ENCODE data around the gene RYR1.
"Not testable (repeated sequence)": the region's sequence is repeated elsewhere in the genome, so short reads cannot be mapped to it uniquely, and the experiment has no call there.

Gene RYR1

DNA sequence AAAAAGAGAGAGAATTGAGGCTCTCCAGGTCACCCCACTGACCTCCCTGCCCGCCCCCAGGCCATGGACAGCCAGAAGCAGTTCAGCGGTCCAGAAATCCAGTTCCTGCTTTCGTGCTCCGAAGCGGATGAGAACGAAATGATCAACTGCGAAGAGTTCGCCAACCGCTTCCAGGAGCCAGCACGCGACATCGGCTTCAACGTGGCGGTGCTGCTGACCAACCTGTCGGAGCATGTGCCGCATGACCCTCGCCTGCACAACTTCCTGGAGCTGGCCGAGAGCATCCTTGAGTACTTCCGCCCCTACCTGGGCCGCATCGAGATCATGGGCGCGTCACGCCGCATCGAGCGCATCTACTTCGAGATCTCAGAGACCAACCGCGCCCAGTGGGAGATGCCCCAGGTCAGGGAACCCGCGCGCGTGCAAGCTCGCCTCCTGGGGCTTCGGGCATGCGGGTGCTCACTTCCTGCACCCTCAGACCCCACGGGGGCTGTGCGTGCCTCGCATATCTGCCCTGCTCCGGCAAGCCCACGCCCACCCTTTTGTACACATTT is 127.6 kb downstream of the RYR1 start:
- DNase-seq (ENCODE audit: low read depth in 2 of 2): no peak

GRCh38 chr19:38561658-38562057 is 128.2 kb downstream of the RYR1 start:
- no peak for DNase-seq (ENCODE audit: low read depth in 2 of 2)

DNA sequence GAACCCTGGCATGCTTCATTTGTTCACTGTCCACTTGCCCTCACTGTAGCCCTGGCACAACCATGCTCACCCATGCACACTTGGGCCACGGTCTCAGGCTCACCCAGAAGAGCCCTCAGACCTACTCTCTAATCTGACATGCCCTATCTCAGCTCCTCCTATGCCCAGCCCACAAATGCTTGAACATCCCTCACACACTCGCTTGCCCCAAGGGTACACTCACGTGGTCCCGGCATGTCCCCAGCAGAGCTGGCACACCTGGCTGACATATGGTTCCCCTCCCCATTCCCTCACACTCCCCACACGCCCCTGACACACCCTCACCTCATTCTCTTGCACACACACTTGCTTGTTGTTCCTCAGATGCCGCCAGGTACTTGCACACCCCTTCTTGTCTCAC is 128.6 kb downstream of the RYR1 start:
- no peak for DNase-seq (ENCODE audit: low read depth in 2 of 2)

- no peak for DNase-seq (ENCODE audit: low read depth in 2 of 2)
These were observed 130.0 kb downstream of the RYR1 start for GRCh38 chr19:38563475-38563874.

- no peak for DNase-seq (ENCODE audit: low read depth in 2 of 2)
These were observed 131.6 kb downstream of the RYR1 start for GRCh38 chr19:38564981-38565690.

DNA sequence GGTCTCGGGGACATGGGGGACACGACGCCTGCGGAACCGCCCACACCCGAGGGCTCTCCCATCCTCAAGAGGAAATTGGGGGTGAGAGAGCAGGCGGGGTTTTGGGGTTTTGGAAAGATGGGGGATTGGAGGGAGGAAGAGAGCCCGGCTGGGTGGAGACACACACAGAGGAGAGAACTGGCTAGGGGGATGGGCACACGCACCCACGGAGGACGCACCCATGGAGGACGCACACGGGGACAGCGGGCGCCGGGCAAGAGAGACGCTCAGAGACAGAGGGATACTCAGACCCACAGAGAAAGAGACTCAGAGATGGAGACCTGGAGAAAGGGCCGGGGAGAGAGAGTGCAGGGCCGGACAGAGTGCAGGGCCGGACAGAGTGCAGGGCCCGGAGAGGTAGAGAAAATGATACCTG is 132.2 kb downstream of the RYR1 start:
- no peak for DNase-seq (ENCODE audit: low read depth in 2 of 2)

- no peak for DNase-seq (ENCODE audit: low read depth in 2 of 2)
These were observed 136.0 kb downstream of the RYR1 start for GRCh38 chr19:38569368-38569983.

GRCh38 chr19:38571682-38572081 is 138.2 kb downstream of the RYR1 start:
- no peak for DNase-seq (ENCODE audit: low read depth in 2 of 2)

- no peak for DNase-seq (ENCODE audit: low read depth in 2 of 2)
These were observed 144.3 kb downstream of the RYR1 start for GRCh38 chr19:38577826-38578225.

- DNase-seq (ENCODE audit: low read depth in 2 of 2): not testable (repeated sequence)
These were observed 145.8 kb downstream of the RYR1 start for GRCh38 chr19:38579304-38579703.

GRCh38 chr19:38580080-38580479 is 146.6 kb downstream of the RYR1 start:
- no peak for DNase-seq (ENCODE audit: low read depth in 2 of 2)

DNA sequence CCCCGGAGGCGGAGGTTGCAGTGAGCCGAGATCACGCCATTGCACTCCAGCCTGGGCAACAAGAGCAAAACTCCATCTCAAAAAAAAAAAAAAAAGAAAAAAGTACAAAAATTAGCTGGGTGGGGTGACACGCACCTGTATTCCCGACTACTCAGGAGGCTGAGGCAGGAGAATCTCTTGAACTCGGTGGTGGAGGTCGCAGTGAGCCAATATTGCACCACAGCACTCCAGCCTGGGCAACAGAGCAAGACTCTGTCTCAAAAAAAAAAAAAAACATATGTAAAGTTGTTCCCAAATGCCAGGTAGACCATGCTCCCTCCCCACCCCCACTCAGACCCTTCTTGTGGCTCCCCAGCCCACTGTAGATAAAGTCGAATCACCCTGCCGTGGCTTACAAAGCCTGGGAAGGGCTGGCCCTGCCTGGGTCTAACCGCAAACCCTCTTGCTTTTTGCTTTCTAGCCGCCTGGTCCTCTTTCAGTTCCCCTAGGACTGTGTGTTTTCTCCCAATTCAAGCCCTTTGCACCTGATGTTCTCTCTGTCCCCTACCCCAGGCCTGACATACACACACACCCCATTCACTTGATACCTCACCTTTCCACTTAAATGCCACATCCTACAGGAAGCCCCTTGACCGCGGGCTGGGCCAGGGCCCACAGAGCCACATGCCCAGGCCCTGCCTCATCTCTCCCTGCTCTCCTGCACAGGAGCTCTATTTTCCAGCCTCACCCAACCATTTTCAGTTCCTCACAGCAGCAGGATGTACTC is 149.9 kb downstream of the RYR1 start:
- no peak for DNase-seq (ENCODE audit: low read depth in 2 of 2)

DNA sequence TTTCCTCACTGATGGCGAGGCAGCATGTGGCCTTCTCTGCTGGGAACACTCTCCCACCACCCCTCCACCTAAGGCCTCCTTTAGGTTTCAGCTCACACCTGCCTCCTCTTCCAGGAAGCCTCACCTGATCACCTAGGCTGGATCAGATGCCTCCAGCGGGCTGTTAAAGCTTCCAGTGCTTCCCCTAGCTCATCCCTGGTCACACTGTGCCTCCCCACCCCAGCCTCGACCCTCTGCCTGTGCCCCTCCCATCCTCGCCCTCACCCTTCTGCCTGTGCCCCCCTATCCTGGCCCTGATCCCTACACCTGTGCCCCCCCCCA is 150.5 kb downstream of the RYR1 start:
- DNase-seq (ENCODE audit: low read depth in 2 of 2): no peak

GRCh38 chr19:38587562-38587961 is 154.1 kb downstream of the RYR1 start:
- DNase-seq (ENCODE audit: low read depth in 2 of 2): no peak

GRCh38 chr19:38588041-38588440 is 154.6 kb downstream of the RYR1 start:
- DNase-seq (ENCODE audit: low read depth in 2 of 2): no peak

DNA sequence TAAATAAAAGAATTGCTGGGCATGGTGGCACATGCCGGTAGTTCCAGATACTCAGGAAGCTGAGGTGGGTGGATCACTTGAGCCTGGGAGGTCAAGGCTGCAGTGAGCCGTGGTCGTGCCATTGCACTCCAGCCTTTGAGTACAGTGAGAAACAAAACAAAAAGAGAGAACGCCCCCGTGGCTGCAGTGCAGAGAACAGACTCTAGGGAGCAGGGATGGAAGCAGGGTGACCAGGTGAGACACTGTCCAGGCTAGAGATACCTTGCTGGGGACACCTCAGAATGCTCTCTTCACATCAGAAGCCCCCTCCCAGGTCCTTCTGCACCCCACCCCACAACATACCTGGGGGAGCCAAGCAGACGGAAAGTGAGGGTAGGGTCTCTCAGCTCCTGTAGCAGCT is 159.4 kb downstream of the RYR1 start:
- DNase-seq (ENCODE audit: low read depth in 2 of 2): no peak

DNA sequence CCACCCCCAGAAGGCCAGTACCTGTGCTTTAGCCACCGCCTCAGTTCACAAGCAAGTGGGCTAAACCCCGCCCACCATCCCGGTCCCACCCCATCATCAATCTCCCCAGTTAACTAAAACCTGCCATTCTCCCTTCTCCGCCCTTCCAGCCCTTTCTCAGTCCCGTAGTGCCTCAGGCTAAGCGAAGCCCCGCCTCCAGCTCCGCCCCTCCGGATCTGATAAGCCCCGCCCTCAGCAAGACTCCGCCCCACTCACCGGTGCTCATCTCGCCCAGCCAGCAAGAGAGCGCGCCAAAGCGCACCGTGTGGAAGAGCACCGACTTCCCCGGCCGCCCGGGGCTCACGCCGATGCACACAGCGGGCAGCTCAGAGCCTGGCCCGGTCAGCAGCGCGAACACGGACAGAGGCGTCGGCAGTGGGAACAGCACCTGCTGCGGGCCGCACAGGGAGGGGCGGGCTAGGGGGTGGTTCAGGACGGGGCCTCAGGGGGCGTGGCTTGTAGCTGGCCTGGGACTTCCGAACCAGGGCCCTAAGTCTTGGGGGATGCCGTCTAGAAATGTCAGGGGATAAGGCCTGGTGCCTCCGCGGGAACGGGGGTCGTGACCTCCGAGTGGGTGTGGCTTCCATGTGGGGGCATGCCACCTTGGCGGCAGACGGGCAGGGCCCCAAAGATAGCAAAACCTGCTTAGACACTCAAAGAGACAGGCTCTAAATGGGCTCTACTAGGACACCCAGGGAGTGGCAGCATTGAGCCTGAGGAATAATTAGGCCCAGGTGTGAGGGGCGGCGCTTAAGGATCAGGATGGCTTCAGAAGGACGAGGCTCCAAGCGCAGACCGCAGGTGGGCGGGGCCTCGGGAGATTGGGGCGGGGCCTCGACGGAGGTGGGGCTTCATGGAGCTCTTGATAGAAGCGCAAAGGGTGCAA is 162.8 kb downstream of the RYR1 start:
- DNase-seq (ENCODE audit: low read depth in 2 of 2): no peak

DNA sequence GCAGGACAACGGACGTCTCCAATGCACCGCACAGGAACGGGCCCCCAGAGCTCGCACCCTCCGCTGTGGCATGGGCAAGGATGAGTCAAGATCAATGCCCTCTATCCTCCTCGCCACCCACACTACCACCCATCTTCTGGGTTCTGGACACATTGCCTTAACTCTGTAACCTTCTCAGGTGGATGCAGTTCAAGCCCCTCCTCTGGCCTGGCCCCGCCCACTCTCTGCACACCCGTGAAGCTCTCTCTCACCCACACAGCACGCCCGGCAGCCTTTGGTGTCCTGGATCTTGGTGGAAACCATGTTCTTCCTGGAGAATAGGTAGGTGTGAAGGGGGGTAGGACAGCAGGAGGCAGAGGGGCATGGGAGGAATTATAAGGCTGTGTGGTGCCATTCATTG is 163.6 kb downstream of the RYR1 start:
- no peak for DNase-seq (ENCODE audit: low read depth in 2 of 2)

- DNase-seq (ENCODE audit: low read depth in 2 of 2): no peak
These were observed 166.2 kb downstream of the RYR1 start for GRCh38 chr19:38599722-38600121.

DNA sequence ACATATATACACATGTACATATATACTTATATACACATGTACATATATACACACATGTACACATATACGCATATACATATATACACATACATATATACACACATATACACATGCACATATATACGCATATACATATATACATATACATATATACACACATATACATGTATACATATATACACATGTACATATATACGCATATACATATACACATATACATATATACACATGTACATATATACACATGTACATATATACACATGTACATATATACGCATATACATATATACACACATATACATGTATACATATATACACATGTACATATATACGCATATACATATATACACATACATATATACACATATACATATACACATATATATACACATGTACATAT is 169.4 kb downstream of the RYR1 start:
- DNase-seq (ENCODE audit: low read depth in 2 of 2): not testable (repeated sequence)

GRCh38 chr19:38606131-38606530 is 172.6 kb downstream of the RYR1 start:
- DNase-seq (ENCODE audit: low read depth in 2 of 2): no peak

DNA sequence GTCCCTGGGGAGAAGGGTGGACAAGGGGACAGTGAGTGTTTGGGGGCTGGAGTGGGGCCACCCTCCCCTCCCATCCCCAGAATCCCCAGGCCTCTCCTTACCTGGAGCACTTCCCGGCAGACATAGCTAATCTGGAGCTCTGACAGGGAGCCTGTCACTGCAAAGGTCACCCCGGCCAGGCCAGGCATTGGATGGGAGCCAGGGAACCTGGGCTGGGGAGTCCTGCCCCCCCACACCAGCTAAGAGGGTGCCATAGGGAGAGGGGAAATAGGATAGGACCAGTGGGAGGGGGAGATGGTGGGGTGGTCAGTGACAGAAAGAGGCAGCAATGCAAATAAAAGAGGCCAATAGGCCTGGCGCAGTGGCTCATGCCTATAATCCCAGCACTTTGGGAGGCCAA is 180.8 kb downstream of the RYR1 start:
- DNase-seq (ENCODE audit: low read depth in 2 of 2): no peak

Data from stimulated activated CD4-positive, alpha-beta T cell treated with anti-CD3 and anti-CD28 coated beads, Interleukin-1b, Interleukin-23, amount 100 ng/mL, for 1 hour (primary cell).